IMR-90 (cell line): ENCODE measurements around the gene UNC5A. TPM values are rescaled to one million over a fixed set of nuclear protein-coding genes. Genes with fewer than 3 reads are reported as not detected.
"Not testable (repeated sequence)": the region's sequence is repeated elsewhere in the genome, so short reads cannot be mapped to it uniquely, and the experiment has no call there.

Experiments used
- ATAC-seq: fragments of 200-7000 bp; cut with Tn5 transposase; 2 replicates; pipeline ENCODE4 v1.9.1; 2020; ENCODE audit warnings: low read depth, mild to moderate bottlenecking, moderate library complexity
- BruUV-seq: library from RNA; stranded (reverse); fragments of 400-500 nt; replicated peaks from 2 replicates; lab custom pipeline; 2021; lab: Mats Ljungman, UMichigan
- CTCF ChIA-PET: fragments of 300-600 bp; formaldehyde crosslinking; extraction: SDS; loops from one replicate; lab custom pipeline; 2021; ENCODE audit warnings: antibody characterized with exemption; lab: Yijun Ruan, JAX
- POLR2A ChIA-PET: fragments of 300-600 bp; sonication (Branson Sonifier 250); formaldehyde crosslinking; loops from one replicate; lab custom pipeline; 2022; ENCODE audit warnings: antibody characterized with exemption; ENCODE audit not compliant: unreplicated experiment; lab: Charles Lee
- DNase-seq: peaks from one replicate; pipeline ENCODE4 v3.0.0; 2013
- H2AFZ ChIP-seq: replicated peaks from 2 replicates; pipeline ENCODE3; 2013; ENCODE audit warnings: low read length, mild to moderate bottlenecking; ENCODE audit not compliant: poor library complexity
- H2AK5ac ChIP-seq: 2 replicates; pipeline ENCODE4 v1.6.1; 2013; ENCODE audit warnings: low read depth, low read length, inconsistent platforms
- H2AK9ac ChIP-seq: replicated peaks from 2 replicates; pipeline ENCODE3; 2013; ENCODE audit warnings: mild to moderate bottlenecking, low read depth, low read length, moderate library complexity; ENCODE audit not compliant: poor library complexity
- H2BK120ac ChIP-seq: 2 replicates; pipeline ENCODE4 v1.6.1; 2013; ENCODE audit warnings: low read depth, low read length, inconsistent platforms
- H2BK15ac ChIP-seq: 3 replicates; pipeline ENCODE4 v1.6.1; 2013; ENCODE audit warnings: low read depth, low read length, inconsistent platforms
- H2BK20ac ChIP-seq: 2 replicates; pipeline ENCODE4 v1.6.1; 2013; ENCODE audit warnings: low read depth, mild to moderate bottlenecking, inconsistent platforms, low read length, moderate library complexity
- H2BK5ac ChIP-seq: 2 replicates; pipeline ENCODE4 v1.6.1; 2013; ENCODE audit warnings: mild to moderate bottlenecking, low read depth, low read length, inconsistent platforms; ENCODE audit not compliant: poor library complexity, severe bottlenecking
- H3K14ac ChIP-seq: replicated peaks from 2 replicates; pipeline ENCODE4 v1.6.1; 2013; ENCODE audit warnings: low read depth, low read length, inconsistent platforms
- H3K18ac ChIP-seq: 2 replicates; pipeline ENCODE4 v1.6.1; 2013; ENCODE audit warnings: low read depth, low read length, control low read depth
- H3K23ac ChIP-seq: 2 replicates; pipeline ENCODE4 v1.6.1; 2013; ENCODE audit warnings: low read depth, low read length, inconsistent platforms
- H3K27ac ChIP-seq: 2 replicates; pipeline ENCODE4 v1.5.1; 2013; ENCODE audit warnings: mild to moderate bottlenecking, control low read depth, low read length; ENCODE audit not compliant: insufficient read depth
- H3K27me3 ChIP-seq: 2 replicates; pipeline ENCODE4 v1.6.1; 2013; ENCODE audit warnings: low read length; ENCODE audit not compliant: control insufficient read depth, insufficient read depth
- H3K36me3 ChIP-seq: 2 replicates; pipeline ENCODE4 v1.6.1; 2013; ENCODE audit warnings: low read length, mixed read lengths; ENCODE audit not compliant: control insufficient read depth, insufficient read depth
- H3K4ac ChIP-seq: 2 replicates; pipeline ENCODE4 v1.6.1; 2013; ENCODE audit warnings: low read depth, low read length, inconsistent platforms
- H3K4me1 ChIP-seq: 2 replicates; pipeline ENCODE4 v1.6.1; 2013; ENCODE audit warnings: low read length, mixed read lengths; ENCODE audit not compliant: control insufficient read depth, insufficient read depth
- H3K4me2 ChIP-seq: 2 replicates; pipeline ENCODE4 v1.6.1; 2013; ENCODE audit warnings: low read depth, mild to moderate bottlenecking, control low read depth, low read length, moderate library complexity
- H3K4me3 ChIP-seq: 2 replicates; pipeline ENCODE4 v1.5.1; 2013; ENCODE audit warnings: low read depth, mild to moderate bottlenecking, control low read depth, low read length, moderate library complexity; ENCODE audit not compliant: insufficient read depth
- H3K56ac ChIP-seq: 2 replicates; pipeline ENCODE4 v1.6.1; 2013; ENCODE audit warnings: low read length, inconsistent platforms; ENCODE audit not compliant: insufficient read depth; ENCODE audit errors: extremely low read depth
- H3K79me1 ChIP-seq, 2 experiments: 2 replicates each; pipeline ENCODE4 v1.6.1; 2013; ENCODE audit warnings: low read length in 2 of 2, inconsistent platforms in 1 of 2, low read depth in 1 of 2
- H3K9ac ChIP-seq: 2 replicates; pipeline ENCODE4 v1.6.1; 2013; ENCODE audit warnings: low read depth, low read length, control low read depth
- H3K9me1 ChIP-seq: 2 replicates; pipeline ENCODE4 v1.6.1; 2013; ENCODE audit warnings: low read length, inconsistent platforms; ENCODE audit not compliant: insufficient read depth
- H3K9me3 ChIP-seq: 2 replicates; pipeline ENCODE4 v1.6.1; 2013; ENCODE audit warnings: low read length; ENCODE audit not compliant: control insufficient read depth, insufficient read depth
- H4K20me1 ChIP-seq: 2 replicates; pipeline ENCODE4 v1.6.1; 2013; ENCODE audit warnings: low read length, inconsistent platforms; ENCODE audit not compliant: insufficient read depth
- H4K5ac ChIP-seq: 2 replicates; pipeline ENCODE4 v1.6.1; 2013; ENCODE audit warnings: mild to moderate bottlenecking, low read depth, low read length, control low read depth
- H4K8ac ChIP-seq, 2 experiments: 2 replicates each; pipeline ENCODE4 v1.6.1; 2013; ENCODE audit warnings: low read depth in 2 of 2, low read length in 2 of 2, control low read depth in 1 of 2, inconsistent platforms in 1 of 2
- H4K91ac ChIP-seq: 2 replicates; pipeline ENCODE4 v1.6.1; 2013; ENCODE audit warnings: low read depth, low read length, inconsistent platforms; ENCODE audit not compliant: insufficient read depth
- RFX5 ChIP-seq: IDR thresholded peaks from 2 replicates; pipeline ENCODE4 v1.8.0; 2012; ENCODE audit warnings: low read depth, mild to moderate bottlenecking, low read length, moderate library complexity
- WGBS, 2 experiments: methylation state at CpG; one replicate each; pipeline versions ENCODE4 v1.1.5 to v1.1.7; 2013; ENCODE audit warnings: missing lambda C conversion rate in 2 of 2; ENCODE audit not compliant: insufficient read length in 1 of 2; ENCODE audit errors: extremely low coverage in 2 of 2; 5-methylcytosine and 5-hydroxymethylcytosine counted together
- dilution Hi-C: fragments of 300-500 bp; cut with HindIII; formaldehyde crosslinking; loops from one replicate; pipeline ENCODE4 v1.14.3; 2018; ENCODE audit warnings: low sequenced_read_pairs; ENCODE audit not compliant: unreplicated experiment
- in situ Hi-C: fragments of 300-500 bp; cut with MboI; formaldehyde crosslinking; loops from 3 replicates; pipeline ENCODE4 v1.14.3; 2019; ENCODE audit warnings: low sequenced_read_pairs, inconsistent platforms, mixed read lengths
- intact Hi-C: fragments of 100-400 bp; cut with micrococcal nuclease; formaldehyde crosslinking; loops from 2 replicates; pipeline ENCODE4 v1.10.0; 2022
- polyA plus RNA-seq, 3 experiments: library from polyadenylated mRNA; depleted of rRNA; stranded (reverse); fragments of >200 nt; gene quantifications; 2 replicates each; pipeline ENCODE4 v1.2.3, GENCODE V29; 2012; ENCODE audit warnings: low replicate concordance in 1 of 3
- total RNA-seq: library from RNA; depleted of rRNA; stranded (reverse); fragments of >200 nt; gene quantifications from 2 replicates; pipeline ENCODE4 v1.2.3, GENCODE V29; 2012
- TF ChIP-seq, protein P1 (sequence below): conservative IDR thresholded peaks from 2 replicates; pipeline ENCODE4 v1.5.1; 2012; ENCODE audit warnings: mild to moderate bottlenecking, low read depth, low read length, improper control_type of control experiment

The UNC5A gene
- total and polyA plus RNA-seq, 2 of the 4 experiments (the other 2 are of a cell fraction) = not detected

DNA sequence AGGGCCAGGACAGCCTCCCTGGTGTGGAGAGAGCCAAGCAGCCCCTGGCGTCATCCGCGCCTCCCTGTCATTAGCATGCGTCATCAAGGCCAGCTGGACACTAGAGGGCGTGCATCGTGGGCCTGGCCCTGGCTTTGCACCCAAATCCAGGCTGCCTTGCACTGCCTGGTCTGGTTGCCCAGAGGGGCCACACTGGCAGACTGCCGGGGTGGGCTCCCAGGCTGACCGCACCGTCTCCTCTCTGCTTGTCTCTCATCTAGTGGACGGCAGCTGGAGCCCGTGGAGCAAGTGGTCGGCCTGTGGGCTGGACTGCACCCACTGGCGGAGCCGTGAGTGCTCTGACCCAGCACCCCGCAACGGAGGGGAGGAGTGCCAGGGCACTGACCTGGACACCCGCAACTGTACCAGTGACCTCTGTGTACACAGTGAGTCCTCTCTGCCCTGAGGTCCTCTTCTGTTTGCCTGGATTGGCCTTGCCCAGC, 59.8 kb downstream of the UNC5A start:
- peaks cover 56% of the 10 kb centered on the region for H3K27me3 ChIP-seq
- no peak overlapping the region for H2BK15ac ChIP-seq
- no peak overlapping the region for H3K4me3 ChIP-seq
- H3K4me2 ChIP-seq = no peak overlapping the region
- no peak overlapping the region for H3K27ac ChIP-seq
- no peaks in the 10 kb centered on the region for H3K4me1 ChIP-seq
- POLR2A ChIA-PET = no interaction called here
- H2AFZ ChIP-seq = peak overlapping the region; percentile 73
- no peak overlapping the region for H2BK120ac ChIP-seq
- ATAC-seq (peak; percentile 91), DNase-seq (peak; percentile 38)
- H3K56ac ChIP-seq = no peak overlapping the region
- no peaks in the 10 kb centered on the region for H3K9me3 ChIP-seq
- no peak overlapping the region for H3K4ac ChIP-seq
- H3K9me1 ChIP-seq = no peaks in the 10 kb centered on the region
- intact Hi-C loops = no loop called here
- no peak overlapping the region for H2AK5ac ChIP-seq
- CTCF ChIA-PET = no interaction called here
- no peak overlapping the region for H2AK9ac ChIP-seq
- no peak overlapping the region for H2BK5ac ChIP-seq
- no peaks in the 10 kb centered on the region for H3K36me3 ChIP-seq
- H4K5ac ChIP-seq = no peak overlapping the region
- H3K18ac ChIP-seq = no peak overlapping the region
- no peaks in the 10 kb centered on the region for H4K20me1 ChIP-seq
- no peak overlapping the region for H2BK20ac ChIP-seq
- TF ChIP-seq RFX5 = no peak
- TF ChIP-seq, protein P1, sequence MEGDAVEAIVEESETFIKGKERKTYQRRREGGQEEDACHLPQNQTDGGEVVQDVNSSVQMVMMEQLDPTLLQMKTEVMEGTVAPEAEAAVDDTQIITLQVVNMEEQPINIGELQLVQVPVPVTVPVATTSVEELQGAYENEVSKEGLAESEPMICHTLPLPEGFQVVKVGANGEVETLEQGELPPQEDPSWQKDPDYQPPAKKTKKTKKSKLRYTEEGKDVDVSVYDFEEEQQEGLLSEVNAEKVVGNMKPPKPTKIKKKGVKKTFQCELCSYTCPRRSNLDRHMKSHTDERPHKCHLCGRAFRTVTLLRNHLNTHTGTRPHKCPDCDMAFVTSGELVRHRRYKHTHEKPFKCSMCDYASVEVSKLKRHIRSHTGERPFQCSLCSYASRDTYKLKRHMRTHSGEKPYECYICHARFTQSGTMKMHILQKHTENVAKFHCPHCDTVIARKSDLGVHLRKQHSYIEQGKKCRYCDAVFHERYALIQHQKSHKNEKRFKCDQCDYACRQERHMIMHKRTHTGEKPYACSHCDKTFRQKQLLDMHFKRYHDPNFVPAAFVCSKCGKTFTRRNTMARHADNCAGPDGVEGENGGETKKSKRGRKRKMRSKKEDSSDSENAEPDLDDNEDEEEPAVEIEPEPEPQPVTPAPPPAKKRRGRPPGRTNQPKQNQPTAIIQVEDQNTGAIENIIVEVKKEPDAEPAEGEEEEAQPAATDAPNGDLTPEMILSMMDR = peak; percentile 44
- no peak overlapping the region for H3K14ac ChIP-seq
- H4K8ac ChIP-seq = no peak overlapping the region
- no TSS peak for BruUV-seq
- 62% methylated on average over 7 of the region's 17 CpGs; no CpG with 5 or more reads in 1 of the 2 experiments for WGBS, 2 experiments
- H3K23ac ChIP-seq = no peak overlapping the region
- no peak overlapping the region for H4K91ac ChIP-seq
- H3K9ac ChIP-seq = no peak overlapping the region
- in situ Hi-C loops = no loop called here
- dilution Hi-C loops = no loop called here
- no peaks in the 10 kb centered on the region for H3K79me1 ChIP-seq

GRCh38 chr5:176870644-176871043, 60.3 kb downstream of the UNC5A start:
- H2AFZ ChIP-seq, H3K14ac ChIP-seq, H4K20me1 ChIP-seq, H2AK5ac ChIP-seq, H3K4ac ChIP-seq, H3K79me1 ChIP-seq, dilution Hi-C loops, ATAC-seq, H2AK9ac ChIP-seq, H3K18ac ChIP-seq, H3K9me3 ChIP-seq, H4K5ac ChIP-seq, intact Hi-C loops, in situ Hi-C loops, H3K36me3 ChIP-seq, POLR2A ChIA-PET, H3K27ac ChIP-seq, H4K91ac ChIP-seq, CTCF ChIA-PET, H3K4me2 ChIP-seq, H2BK15ac ChIP-seq, H4K8ac ChIP-seq, H2BK5ac ChIP-seq, H3K4me1 ChIP-seq, H3K56ac ChIP-seq, H3K23ac ChIP-seq, H3K9me1 ChIP-seq, H3K9ac ChIP-seq, H3K4me3 ChIP-seq, H2BK120ac ChIP-seq, BruUV-seq, DNase-seq, H2BK20ac ChIP-seq: not testable (repeated sequence)
- peaks cover 56% of the 10 kb centered on the region for H3K27me3 ChIP-seq
- 50% methylated on average over 2 of the region's 10 CpGs; no CpG with 5 or more reads in 1 of the 2 experiments for WGBS, 2 experiments
